HepG2 (cell line): ENCODE data around the gene UST. TPM values are rescaled to one million over a fixed set of nuclear protein-coding genes. Genes with fewer than 3 reads are reported as not detected.
A peak's percentile ranks its signal among the peaks of the same experiment; 100 is the strongest.

Experiments used
- CREM ChIP-seq, 2 experiments: sonication (generic) in 1 of 2; formaldehyde crosslinking in 1 of 2; IDR thresholded peaks; 2 replicates each; pipeline versions ENCODE4 v1.4.0 to v1.6.1; 2016 to 2020; ENCODE audit warnings: antibody characterized with exemption in 1 of 2, mild to moderate bottlenecking in 1 of 2, missing genetic modification reagents in 1 of 2
- EZH2 ChIP-seq: conservative IDR thresholded peaks from 2 replicates; pipeline ENCODE4 v1.6.1; 2012; ENCODE audit warnings: mild to moderate bottlenecking, low read depth, low read length, moderate library complexity
- GATAD1 ChIP-seq: IDR thresholded peaks from 2 replicates; pipeline ENCODE4 v1.6.1; 2016; ENCODE audit warnings: missing genetic modification reagents, missing compliant biosample characterization
- HDAC6 ChIP-seq: fragments of 200-600 bp; sonication (generic); IDR thresholded peaks from 2 replicates; pipeline ENCODE4 v1.7.0; 2017; ENCODE audit warnings: mild to moderate bottlenecking, antibody characterized with exemption, low read length, low read depth
- ISL2 ChIP-seq: sonication (generic); formaldehyde crosslinking; IDR thresholded peaks from 2 replicates; pipeline ENCODE4 v1.5.0; 2020; ENCODE audit warnings: missing genetic modification reagents
- NAIF1 ChIP-seq: sonication (generic); formaldehyde crosslinking; IDR thresholded peaks from 2 replicates; pipeline ENCODE4 v1.5.0; 2020; ENCODE audit warnings: mild to moderate bottlenecking, missing genetic modification reagents, borderline replicate concordance
- NKX3-1 ChIP-seq: sonication (generic); formaldehyde crosslinking; IDR thresholded peaks from 2 replicates; pipeline ENCODE4 v1.5.0; 2020; ENCODE audit warnings: missing genetic modification reagents
- NR2F1 ChIP-seq, 2 experiments: fragments of 450-650 bp in 1 of 2; formaldehyde crosslinking in 1 of 2; IDR thresholded peaks; 2 replicates each; pipeline versions ENCODE4 v1.5.0 to v1.6.1; 2016 to 2020; ENCODE audit warnings: mild to moderate bottlenecking in 1 of 2, missing compliant biosample characterization in 1 of 2, missing genetic modification reagents in 1 of 2, moderate library complexity in 1 of 2
- PHB2 ChIP-seq: fragments of 450-650 bp; IDR thresholded peaks from 2 replicates; pipeline ENCODE4 v1.6.1; 2018; ENCODE audit not compliant: partially characterized antibody
- RNF2 ChIP-seq: fragments of 450-650 bp; conservative IDR thresholded peaks from 2 replicates; pipeline ENCODE4 v1.6.1; 2016; ENCODE audit warnings: low read depth
- SIX1 ChIP-seq: sonication (generic); formaldehyde crosslinking; IDR thresholded peaks from 2 replicates; pipeline ENCODE4 v1.4.0; 2020; ENCODE audit warnings: missing genetic modification reagents, borderline replicate concordance
- SMAD1 ChIP-seq: sonication (generic); formaldehyde crosslinking; IDR thresholded peaks from 2 replicates; pipeline ENCODE4 v1.4.0; 2020; ENCODE audit warnings: missing genetic modification reagents, low read depth, mild to moderate bottlenecking, borderline replicate concordance
- ZBTB7A ChIP-seq: sonication (generic); formaldehyde crosslinking; IDR thresholded peaks from 2 replicates; pipeline ENCODE4 v1.8.0; 2022; ENCODE audit warnings: mild to moderate bottlenecking, missing genetic modification reagents
- ZNF274 ChIP-seq: sonication (generic); formaldehyde crosslinking; IDR thresholded peaks from 2 replicates; pipeline ENCODE4 v1.5.1; 2020; ENCODE audit warnings: mild to moderate bottlenecking, missing genetic modification reagents
- ZNF75D ChIP-seq: sonication (generic); formaldehyde crosslinking; IDR thresholded peaks from 2 replicates; pipeline ENCODE4 v1.8.1; 2023; ENCODE audit warnings: missing genetic modification reagents, mild to moderate bottlenecking, borderline replicate concordance
- polyA plus RNA-seq, 8 experiments: library from polyadenylated mRNA; depleted of rRNA in 3 of 8; stranded (reverse) in 7 of 8; unstranded in 1 of 8; fragments of >200 nt; fragmentation: Illumina TruSeq in 4 of 8; extraction: Trizol in 4 of 8; gene quantifications; 2 replicates each; pipeline versions ENCODE4 v1.2.1 to v1.2.3, GENCODE V29; 2011 to 2016; ENCODE audit warnings: low read depth in 4 of 8, missing spikeins in 1 of 8, mixed read lengths in 1 of 8; ENCODE audit not compliant: insufficient read depth in 1 of 8
- total RNA-seq, 5 experiments: library from RNA; depleted of rRNA; stranded (reverse); fragments of >200 nt; fragmentation: Illumina TruSeq; extraction: Trizol; gene quantifications; 2 replicates each; pipeline ENCODE4 v1.2.3, GENCODE V29; 2016; ENCODE audit warnings: low read depth in 1 of 5
- TF ChIP-seq, protein P1 (sequence below), 2 experiments: fragments of 450-650 bp in 1 of 2; sonication (generic) in 1 of 2; formaldehyde crosslinking; IDR thresholded peaks; 2 replicates each; pipeline versions ENCODE4 v1.5.0 to v1.8.0; 2020 to 2022; ENCODE audit warnings: mild to moderate bottlenecking in 1 of 2, missing genetic modification reagents in 1 of 2
- TF ChIP-seq, protein P2 (sequence below): sonication (generic); formaldehyde crosslinking; IDR thresholded peaks from 2 replicates; pipeline ENCODE4 v1.4.0; 2020; ENCODE audit warnings: missing genetic modification reagents
- TF ChIP-seq, protein P3 (sequence below): sonication (generic); formaldehyde crosslinking; IDR thresholded peaks from 2 replicates; pipeline ENCODE4 v1.5.0; 2020; ENCODE audit warnings: mild to moderate bottlenecking, missing genetic modification reagents, borderline replicate concordance
- TF ChIP-seq, protein P4 (sequence below): sonication (generic); formaldehyde crosslinking; IDR thresholded peaks from 2 replicates; pipeline ENCODE4 v1.8.0; 2022; ENCODE audit warnings: mild to moderate bottlenecking, missing genetic modification reagents, moderate library complexity

The UST gene
- total and polyA plus RNA-seq, 2 of the 13 experiments (the other 11 are each of a cell fraction or from before 2014, with no cell fraction given) = 0.27 TPM; not detected in 1

DNA sequence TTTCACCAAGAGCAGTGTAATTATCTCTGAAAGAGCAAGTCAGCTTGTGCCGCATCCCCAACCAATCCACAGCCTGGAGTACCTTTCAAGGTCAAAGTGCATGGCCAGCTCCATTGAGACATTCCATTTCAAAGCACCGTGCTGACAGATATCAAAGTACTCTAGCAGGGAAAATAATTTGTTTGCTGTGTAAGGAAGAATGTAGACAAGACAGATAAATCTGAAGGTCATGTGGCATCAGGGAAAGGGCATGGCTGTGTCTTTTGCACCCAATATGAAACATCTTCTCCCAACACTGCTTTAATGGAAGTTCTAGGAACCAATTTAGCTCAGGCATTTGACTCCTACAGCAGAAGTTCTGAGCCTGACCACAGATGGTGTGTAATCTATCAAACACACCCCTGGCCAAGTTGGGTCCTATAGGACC, 328.0 kb downstream of the UST start (continued):
- TF ChIP-seq, protein P1, sequence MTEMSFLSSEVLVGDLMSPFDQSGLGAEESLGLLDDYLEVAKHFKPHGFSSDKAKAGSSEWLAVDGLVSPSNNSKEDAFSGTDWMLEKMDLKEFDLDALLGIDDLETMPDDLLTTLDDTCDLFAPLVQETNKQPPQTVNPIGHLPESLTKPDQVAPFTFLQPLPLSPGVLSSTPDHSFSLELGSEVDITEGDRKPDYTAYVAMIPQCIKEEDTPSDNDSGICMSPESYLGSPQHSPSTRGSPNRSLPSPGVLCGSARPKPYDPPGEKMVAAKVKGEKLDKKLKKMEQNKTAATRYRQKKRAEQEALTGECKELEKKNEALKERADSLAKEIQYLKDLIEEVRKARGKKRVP (CRISPR knock-in tag; IDR thresholded peaks at IDR 0.05) = no peak
- TF ChIP-seq NAIF1 (CRISPR knock-in tag) = no peak
- TF ChIP-seq, protein P2, sequence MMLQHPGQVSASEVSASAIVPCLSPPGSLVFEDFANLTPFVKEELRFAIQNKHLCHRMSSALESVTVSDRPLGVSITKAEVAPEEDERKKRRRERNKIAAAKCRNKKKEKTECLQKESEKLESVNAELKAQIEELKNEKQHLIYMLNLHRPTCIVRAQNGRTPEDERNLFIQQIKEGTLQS (CRISPR knock-in tag) = no peak
- no peak for TF ChIP-seq EZH2
- 0 out of 2 replicates have a peak, but pooled peaks have one; percentile 19 for TF ChIP-seq GATAD1
- TF ChIP-seq PHB2 = no peak
- no peak for TF ChIP-seq NKX3-1 (CRISPR knock-in tag)
- peak; percentile 56; a peak in 1 of 4 replicates for TF ChIP-seq NR2F1 (CRISPR knock-in tag; IDR thresholded peaks at IDR 0.05)
- TF ChIP-seq CREM (IDR thresholded peaks at IDR 0.05) = peak; percentile 71; the same call in 1 of the 2 replicates
- no peak for TF ChIP-seq CREM (CRISPR knock-in tag; IDR thresholded peaks at IDR 0.05)
- no peak for TF ChIP-seq SMAD1 (CRISPR knock-in tag)
- TF ChIP-seq RNF2 = no peak
- peak; percentile 49; the same call in 1 of the 2 replicates for TF ChIP-seq SIX1 (CRISPR knock-in tag)
- TF ChIP-seq, protein P3, sequence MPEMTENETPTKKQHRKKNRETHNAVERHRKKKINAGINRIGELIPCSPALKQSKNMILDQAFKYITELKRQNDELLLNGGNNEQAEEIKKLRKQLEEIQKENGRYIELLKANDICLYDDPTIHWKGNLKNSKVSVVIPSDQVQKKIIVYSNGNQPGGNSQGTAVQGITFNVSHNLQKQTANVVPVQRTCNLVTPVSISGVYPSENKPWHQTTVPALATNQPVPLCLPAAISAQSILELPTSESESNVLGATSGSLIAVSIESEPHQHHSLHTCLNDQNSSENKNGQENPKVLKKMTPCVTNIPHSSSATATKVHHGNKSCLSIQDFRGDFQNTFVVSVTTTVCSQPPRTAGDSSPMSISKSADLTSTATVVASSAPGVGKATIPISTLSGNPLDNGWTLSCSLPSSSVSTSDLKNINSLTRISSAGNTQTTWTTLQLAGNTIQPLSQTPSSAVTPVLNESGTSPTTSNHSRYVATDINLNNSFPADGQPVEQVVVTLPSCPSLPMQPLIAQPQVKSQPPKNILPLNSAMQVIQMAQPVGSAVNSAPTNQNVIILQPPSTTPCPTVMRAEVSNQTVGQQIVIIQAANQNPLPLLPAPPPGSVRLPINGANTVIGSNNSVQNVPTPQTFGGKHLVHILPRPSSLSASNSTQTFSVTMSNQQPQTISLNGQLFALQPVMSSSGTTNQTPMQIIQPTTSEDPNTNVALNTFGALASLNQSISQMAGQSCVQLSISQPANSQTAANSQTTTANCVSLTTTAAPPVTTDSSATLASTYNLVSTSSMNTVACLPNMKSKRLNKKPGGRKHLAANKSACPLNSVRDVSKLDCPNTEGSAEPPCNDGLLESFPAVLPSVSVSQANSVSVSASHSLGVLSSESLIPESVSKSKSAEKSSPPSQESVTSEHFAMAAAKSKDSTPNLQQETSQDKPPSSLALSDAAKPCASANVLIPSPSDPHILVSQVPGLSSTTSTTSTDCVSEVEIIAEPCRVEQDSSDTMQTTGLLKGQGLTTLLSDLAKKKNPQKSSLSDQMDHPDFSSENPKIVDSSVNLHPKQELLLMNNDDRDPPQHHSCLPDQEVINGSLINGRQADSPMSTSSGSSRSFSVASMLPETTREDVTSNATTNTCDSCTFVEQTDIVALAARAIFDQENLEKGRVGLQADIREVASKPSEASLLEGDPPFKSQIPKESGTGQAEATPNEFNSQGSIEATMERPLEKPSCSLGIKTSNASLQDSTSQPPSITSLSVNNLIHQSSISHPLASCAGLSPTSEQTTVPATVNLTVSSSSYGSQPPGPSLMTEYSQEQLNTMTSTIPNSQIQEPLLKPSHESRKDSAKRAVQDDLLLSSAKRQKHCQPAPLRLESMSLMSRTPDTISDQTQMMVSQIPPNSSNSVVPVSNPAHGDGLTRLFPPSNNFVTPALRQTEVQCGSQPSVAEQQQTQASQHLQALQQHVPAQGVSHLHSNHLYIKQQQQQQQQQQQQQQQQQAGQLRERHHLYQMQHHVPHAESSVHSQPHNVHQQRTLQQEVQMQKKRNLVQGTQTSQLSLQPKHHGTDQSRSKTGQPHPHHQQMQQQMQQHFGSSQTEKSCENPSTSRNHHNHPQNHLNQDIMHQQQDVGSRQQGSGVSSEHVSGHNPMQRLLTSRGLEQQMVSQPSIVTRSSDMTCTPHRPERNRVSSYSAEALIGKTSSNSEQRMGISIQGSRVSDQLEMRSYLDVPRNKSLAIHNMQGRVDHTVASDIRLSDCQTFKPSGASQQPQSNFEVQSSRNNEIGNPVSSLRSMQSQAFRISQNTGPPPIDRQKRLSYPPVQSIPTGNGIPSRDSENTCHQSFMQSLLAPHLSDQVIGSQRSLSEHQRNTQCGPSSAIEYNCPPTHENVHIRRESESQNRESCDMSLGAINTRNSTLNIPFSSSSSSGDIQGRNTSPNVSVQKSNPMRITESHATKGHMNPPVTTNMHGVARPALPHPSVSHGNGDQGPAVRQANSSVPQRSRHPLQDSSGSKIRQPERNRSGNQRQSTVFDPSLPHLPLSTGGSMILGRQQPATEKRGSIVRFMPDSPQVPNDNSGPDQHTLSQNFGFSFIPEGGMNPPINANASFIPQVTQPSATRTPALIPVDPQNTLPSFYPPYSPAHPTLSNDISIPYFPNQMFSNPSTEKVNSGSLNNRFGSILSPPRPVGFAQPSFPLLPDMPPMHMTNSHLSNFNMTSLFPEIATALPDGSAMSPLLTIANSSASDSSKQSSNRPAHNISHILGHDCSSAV (CRISPR knock-in tag) = no peak
- TF ChIP-seq, protein P4, sequence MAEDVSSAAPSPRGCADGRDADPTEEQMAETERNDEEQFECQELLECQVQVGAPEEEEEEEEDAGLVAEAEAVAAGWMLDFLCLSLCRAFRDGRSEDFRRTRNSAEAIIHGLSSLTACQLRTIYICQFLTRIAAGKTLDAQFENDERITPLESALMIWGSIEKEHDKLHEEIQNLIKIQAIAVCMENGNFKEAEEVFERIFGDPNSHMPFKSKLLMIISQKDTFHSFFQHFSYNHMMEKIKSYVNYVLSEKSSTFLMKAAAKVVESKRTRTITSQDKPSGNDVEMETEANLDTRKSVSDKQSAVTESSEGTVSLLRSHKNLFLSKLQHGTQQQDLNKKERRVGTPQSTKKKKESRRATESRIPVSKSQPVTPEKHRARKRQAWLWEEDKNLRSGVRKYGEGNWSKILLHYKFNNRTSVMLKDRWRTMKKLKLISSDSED (CRISPR knock-in tag) = no peak
- no peak for TF ChIP-seq ZBTB7A (CRISPR knock-in tag)
- TF ChIP-seq ZNF75D (CRISPR knock-in tag) = no peak
- TF ChIP-seq HDAC6 = no peak
- peak; percentile 91 for TF ChIP-seq ISL2 (CRISPR knock-in tag)
- no peak for TF ChIP-seq ZNF274
